ENCODE data around the gene NME3.
A peak's percentile ranks its signal among the peaks of the same experiment; 100 is the strongest.

DNA sequence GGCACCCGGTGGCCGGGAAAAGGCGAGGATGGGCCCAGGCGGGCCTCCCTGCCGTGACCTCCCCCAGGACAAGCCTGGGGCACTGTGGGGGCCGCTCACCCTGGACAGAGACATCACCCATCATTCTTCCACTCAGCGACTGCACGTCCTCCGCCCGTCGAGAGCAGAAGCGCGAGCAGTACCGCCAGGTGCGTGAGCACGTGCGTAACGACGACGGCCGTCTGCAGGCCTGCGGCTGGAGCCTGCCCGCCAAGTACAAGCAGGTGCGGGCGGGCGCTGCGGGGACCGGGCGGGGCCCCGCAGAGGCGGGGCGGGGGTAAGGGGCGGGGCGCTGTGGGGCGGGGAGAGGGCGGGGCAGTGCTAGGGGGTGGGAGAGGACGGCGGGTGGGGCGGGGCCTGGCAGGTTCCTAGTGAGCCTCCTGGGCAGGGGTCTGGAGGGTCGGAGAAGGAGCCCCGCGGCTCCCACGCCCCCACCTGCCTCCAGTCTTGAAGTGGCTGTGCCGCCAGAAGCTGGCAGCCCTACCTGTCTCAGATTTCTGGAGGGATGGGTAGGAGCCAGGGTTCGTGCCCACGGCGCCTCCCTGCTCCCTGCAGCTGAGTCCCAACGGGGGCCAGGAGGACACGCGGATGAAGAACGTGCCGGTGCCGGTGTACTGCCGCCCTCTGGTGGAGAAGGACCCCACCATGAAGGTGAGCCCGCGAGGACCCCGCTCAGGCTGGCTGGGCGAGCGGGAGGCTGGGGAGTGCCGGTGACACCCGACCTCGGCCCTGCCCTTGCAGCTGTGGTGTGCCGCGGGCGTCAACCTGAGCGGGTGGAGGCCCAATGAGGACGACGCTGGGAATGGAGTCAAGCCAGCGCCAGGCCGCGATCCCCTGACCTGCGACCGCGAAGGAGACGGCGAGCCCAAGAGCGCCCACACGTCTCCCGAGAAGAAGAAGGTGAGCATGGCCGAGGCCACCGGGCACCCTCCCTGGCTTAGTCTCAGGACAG lies 7.5 kb downstream of the NME3 start:
- TF ChIP-seq, protein P1, sequence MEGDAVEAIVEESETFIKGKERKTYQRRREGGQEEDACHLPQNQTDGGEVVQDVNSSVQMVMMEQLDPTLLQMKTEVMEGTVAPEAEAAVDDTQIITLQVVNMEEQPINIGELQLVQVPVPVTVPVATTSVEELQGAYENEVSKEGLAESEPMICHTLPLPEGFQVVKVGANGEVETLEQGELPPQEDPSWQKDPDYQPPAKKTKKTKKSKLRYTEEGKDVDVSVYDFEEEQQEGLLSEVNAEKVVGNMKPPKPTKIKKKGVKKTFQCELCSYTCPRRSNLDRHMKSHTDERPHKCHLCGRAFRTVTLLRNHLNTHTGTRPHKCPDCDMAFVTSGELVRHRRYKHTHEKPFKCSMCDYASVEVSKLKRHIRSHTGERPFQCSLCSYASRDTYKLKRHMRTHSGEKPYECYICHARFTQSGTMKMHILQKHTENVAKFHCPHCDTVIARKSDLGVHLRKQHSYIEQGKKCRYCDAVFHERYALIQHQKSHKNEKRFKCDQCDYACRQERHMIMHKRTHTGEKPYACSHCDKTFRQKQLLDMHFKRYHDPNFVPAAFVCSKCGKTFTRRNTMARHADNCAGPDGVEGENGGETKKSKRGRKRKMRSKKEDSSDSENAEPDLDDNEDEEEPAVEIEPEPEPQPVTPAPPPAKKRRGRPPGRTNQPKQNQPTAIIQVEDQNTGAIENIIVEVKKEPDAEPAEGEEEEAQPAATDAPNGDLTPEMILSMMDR (conservative IDR thresholded peaks at IDR 0.05 in 1 of 2, IDR thresholded peaks at IDR 0.05 in 1 of 2; ENCODE audit: extremely low read depth in 1 of 2, insufficient read depth in 1 of 2, low read depth in 1 of 2, low read length in 2 of 2) = peak; percentile 26 to 41
- no peak for TF ChIP-seq EZH2 (IDR thresholded peaks at IDR 0.05; ENCODE audit: borderline replicate concordance, low read length)
